HL-60/S4 treated with retinoic acid at 250 ng/mL for 4 days and 3 days (cell line): ENCODE results near the gene ESYT2.
"Not testable (repeated sequence)": the region's sequence is repeated elsewhere in the genome, so short reads cannot be mapped to it uniquely, and the experiment has no call there.

ENCODE experiments used
- in situ Hi-C: fragments of 300-500 bp; cut with MboI; formaldehyde crosslinking; loops from 2 replicates; pipeline ENCODE4 v1.7.0; 2022; ENCODE audit warnings: low sequenced_read_pairs

ESYT2 gene

DNA sequence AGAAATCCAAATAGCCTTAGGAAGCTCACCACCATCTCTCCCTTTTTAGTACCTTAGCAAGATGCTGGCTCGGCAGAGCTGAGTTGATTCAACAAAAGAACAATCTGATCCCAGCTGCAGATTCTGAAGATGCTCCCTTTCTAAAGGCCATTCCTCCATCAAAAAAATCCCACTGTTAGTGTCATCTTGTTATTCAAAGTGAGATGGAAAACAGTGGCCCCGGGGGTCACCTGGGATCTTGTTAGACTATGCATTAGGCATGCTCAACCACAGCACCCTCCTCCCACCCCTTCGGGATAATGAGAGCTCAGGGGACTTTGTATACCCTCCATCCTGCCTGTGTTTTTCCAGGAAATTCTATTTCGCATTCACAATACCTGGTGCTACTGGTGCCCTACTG is 127.1 kb downstream of the ESYT2 start:
- in situ Hi-C loops, result no loop called here

GRCh38 chr7:158700008-158700407 is 129.3 kb downstream of the ESYT2 start:
- in situ Hi-C loops, result no loop called here

- in situ Hi-C loops, result no loop called here
Measured at GRCh38 chr7:158699341-158699740, 130.0 kb downstream of the ESYT2 start.

- in situ Hi-C loops, result no loop called here
Measured at GRCh38 chr7:158698657-158699195, 130.6 kb downstream of the ESYT2 start.

- in situ Hi-C loops, result not testable (repeated sequence)
Measured at GRCh38 chr7:158697597-158697996, 131.7 kb downstream of the ESYT2 start.

GRCh38 chr7:158695726-158696452 is 133.4 kb downstream of the ESYT2 start:
- in situ Hi-C loops, result no loop called here

DNA sequence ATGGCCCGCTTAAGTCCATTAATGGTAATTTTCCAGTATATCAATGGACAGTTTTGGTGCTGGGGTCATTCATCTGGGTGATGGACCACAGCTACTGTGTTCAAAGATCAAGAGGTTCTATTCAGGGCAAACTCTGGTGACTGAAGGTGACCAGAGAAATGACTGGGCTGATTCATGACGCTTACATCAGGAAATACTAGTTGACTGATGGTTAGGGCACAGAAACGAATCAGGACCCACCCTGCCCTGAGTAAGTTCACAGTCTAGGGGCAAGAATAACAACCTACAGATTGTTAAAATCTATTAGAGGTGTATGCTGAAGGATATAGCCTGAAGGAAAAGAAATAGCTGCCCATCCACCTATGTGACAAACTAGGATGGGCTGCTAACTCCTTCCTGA is 134.3 kb downstream of the ESYT2 start:
- in situ Hi-C loops, result no loop called here

DNA sequence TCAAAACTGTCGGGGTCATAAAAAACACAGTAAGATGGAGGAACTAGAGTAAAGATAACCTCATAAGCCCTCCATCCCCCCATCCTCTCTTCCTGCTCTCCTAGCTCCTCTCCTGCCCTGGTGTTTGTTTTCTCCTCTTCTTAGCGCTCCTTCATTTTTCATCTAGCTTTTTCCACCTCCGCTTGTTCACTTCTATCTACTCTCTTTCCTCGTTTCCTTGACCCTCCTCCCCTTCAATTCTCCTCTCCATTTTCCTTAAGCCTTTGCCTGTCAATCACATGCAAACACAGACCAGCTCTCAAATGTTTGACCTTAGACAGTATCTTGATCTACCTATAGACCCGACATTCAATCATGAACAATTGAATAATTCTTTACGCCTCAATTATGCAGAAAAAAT is 134.7 kb downstream of the ESYT2 start:
- in situ Hi-C loops, result no loop called here

DNA sequence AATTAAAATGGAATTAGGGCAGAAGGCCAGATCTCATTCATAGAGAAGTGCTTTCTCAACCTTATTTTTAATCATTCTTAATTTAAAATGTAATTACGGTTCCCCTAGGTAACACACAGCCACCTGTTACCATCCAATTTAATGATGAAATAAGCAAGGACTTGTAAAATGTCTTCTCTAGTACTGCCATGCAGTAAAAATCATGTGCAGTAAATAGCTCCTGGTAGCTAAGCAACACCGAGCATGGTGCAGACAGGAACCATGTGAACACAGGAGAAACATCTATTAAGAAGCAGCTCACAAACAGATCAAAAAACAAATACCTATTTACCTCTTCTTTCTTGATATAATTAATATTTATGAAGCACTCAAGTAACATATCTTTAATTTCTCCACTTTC is 139.8 kb downstream of the ESYT2 start:
- in situ Hi-C loops, result no loop called here

DNA sequence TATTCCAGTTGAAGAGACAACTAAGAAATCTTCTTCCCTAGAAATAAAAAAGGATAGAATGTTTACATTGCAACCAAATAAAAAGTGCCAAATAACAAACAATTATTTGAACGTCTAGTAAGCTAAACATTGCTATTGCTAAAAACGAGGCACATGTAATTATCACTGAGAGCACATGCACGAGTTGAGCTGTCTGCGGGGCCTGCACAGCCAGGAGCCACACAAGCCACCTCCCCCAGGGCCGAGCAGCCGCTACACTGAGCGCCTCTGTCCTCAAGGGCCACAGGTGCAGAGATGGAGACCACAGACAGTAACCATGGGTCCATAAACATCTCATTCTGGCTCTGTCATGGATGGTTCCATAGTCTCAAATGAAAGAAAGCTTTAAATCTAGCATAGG is 141.9 kb downstream of the ESYT2 start:
- in situ Hi-C loops, result no loop called here

DNA sequence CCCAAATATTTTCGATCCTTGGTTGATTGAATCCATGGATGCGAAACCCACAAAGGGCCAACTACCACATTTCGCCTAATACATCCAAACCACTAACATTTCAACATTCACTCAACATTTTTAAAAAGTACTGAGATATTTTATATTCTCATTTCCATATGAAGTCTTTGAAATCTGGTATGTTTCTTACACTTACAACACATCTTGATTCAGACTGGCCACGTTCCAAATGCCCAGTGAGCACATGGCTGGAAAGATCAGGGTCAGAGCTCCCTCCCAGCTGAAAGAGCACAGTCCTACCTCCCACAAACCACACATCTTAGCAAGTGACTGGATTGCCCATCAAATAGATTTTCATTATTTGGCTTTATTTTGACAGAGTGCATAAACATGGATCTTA is 143.6 kb downstream of the ESYT2 start:
- in situ Hi-C loops, result no loop called here

- in situ Hi-C loops, result no loop called here
Measured at GRCh38 chr7:158684329-158684728, 145.0 kb downstream of the ESYT2 start.

DNA sequence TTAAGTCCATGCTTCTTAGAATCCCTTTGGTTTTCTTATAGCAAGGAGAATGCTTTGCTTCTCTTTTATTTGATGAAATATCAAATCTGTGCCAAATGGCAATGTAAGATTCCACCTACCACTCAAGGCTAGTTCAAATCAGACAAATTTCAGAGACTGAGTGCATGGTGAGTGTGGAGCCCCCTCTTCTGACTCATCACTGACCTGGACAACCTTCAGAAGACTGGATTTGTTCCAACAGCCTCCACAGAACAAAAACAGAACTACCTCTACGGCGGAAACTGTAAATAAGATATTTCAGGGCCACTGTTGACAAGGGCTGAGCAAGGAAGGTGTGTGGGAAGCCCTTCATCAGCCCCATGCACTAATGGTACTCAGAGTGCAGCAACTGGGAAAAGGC is 145.8 kb downstream of the ESYT2 start:
- in situ Hi-C loops, result no loop called here

GRCh38 chr7:158682456-158682855 is 146.9 kb downstream of the ESYT2 start:
- in situ Hi-C loops, result no loop called here
